Caco-2 (cell line): Measurements from ENCODE around the gene VPS41. TPM values are rescaled to one million over a fixed set of nuclear protein-coding genes. Genes with fewer than 3 reads are reported as not detected.

Experiments used
- BruUV-seq: library from RNA; stranded (reverse); fragments of 400-500 nt; replicated peaks from 2 replicates; lab custom pipeline; 2021; lab: Mats Ljungman, UMichigan
- CTCF ChIA-PET: fragments of 300-600 bp; sonication (Branson Sonifier 250); formaldehyde crosslinking; loops from one replicate; lab custom pipeline; 2022; ENCODE audit warnings: antibody characterized with exemption; lab: Charles Lee
- POLR2A ChIA-PET: fragments of 300-600 bp; sonication (Branson Sonifier 250); formaldehyde crosslinking; loops from one replicate; lab custom pipeline; 2022; ENCODE audit warnings: antibody characterized with exemption; lab: Charles Lee
- DNase-seq, 2 experiments: peaks; one replicate each; pipeline versions ENCODE4 v3.0.0 to v3.0.0-alpha.2; 2020 to 2022
- H3K27me3 ChIP-seq: replicated peaks from 2 replicates; pipeline ENCODE4 v1.6.0; 2011; ENCODE audit warnings: low read length; ENCODE audit not compliant: control insufficient read depth, insufficient read depth
- H3K36me3 ChIP-seq: 2 replicates; pipeline ENCODE4 v1.5.1; 2011; ENCODE audit warnings: low read length; ENCODE audit not compliant: control insufficient read depth, insufficient read depth
- H3K4me1 ChIP-seq: fragments of 250-450 bp; sonication (Bioruptor Pico); 2 replicates; pipeline ENCODE4 v1.5.1; 2020; ENCODE audit warnings: mild to moderate bottlenecking
- H3K4me3 ChIP-seq: 2 replicates; pipeline ENCODE4 v1.5.1; 2011; ENCODE audit warnings: low read depth, mild to moderate bottlenecking, control low read depth, low read length
- H3K9me3 ChIP-seq: fragments of 250-450 bp; sonication (Bioruptor Pico); 2 replicates; pipeline ENCODE4 v1.5.1; 2020; ENCODE audit warnings: mild to moderate bottlenecking, moderate library complexity
- H3K27ac Mint-ChIP-seq: one replicate; pipeline ENCODE4 v1.8.0; 2022; ENCODE audit warnings: mixed read lengths; ENCODE audit not compliant: unreplicated experiment
- H3K27me3 Mint-ChIP-seq: one replicate; pipeline ENCODE4 v1.8.0; 2022; ENCODE audit warnings: mixed read lengths; ENCODE audit not compliant: insufficient read depth, unreplicated experiment
- H3K36me3 Mint-ChIP-seq: one replicate; pipeline ENCODE4 v1.8.0; 2022; ENCODE audit warnings: mild to moderate bottlenecking, mixed read lengths; ENCODE audit not compliant: insufficient read depth, unreplicated experiment
- H3K4me1 Mint-ChIP-seq: one replicate; pipeline ENCODE4 v1.8.0; 2022; ENCODE audit warnings: low read depth, mixed read lengths; ENCODE audit not compliant: unreplicated experiment
- H3K4me3 Mint-ChIP-seq: one replicate; pipeline ENCODE4 v1.8.0; 2022; ENCODE audit warnings: mild to moderate bottlenecking, moderate library complexity, mixed read lengths; ENCODE audit not compliant: unreplicated experiment
- H3K9me3 Mint-ChIP-seq: one replicate; pipeline ENCODE4 v1.8.0; 2022; ENCODE audit warnings: mixed read lengths; ENCODE audit not compliant: unreplicated experiment
- intact Hi-C: fragments of 100-400 bp; cut with micrococcal nuclease; formaldehyde crosslinking; loops from one replicate; pipeline ENCODE4 v1.10.0; 2022; ENCODE audit not compliant: unreplicated experiment
- total RNA-seq: library from RNA; stranded (reverse); gene quantifications from 2 replicates; pipeline ENCODE4 v1.2.3, GENCODE V29; 2022
- TF ChIP-seq, protein P1 (sequence below), 2 experiments: fragments of 200-600 bp in 1 of 2; IDR thresholded peaks; 1 replicate in 1 of 2; 2 replicates in 1 of 2; pipeline versions ENCODE4 v1.5.1 to v1.8.0; 2011 to 2022; ENCODE audit warnings: antibody characterized with exemption in 1 of 2, control low read depth in 1 of 2, inconsistent platforms in 1 of 2, low read depth in 1 of 2, low read length in 1 of 2, mild to moderate bottlenecking in 1 of 2, moderate library complexity in 1 of 2; ENCODE audit not compliant: insufficient read depth in 1 of 2, severe bottlenecking in 1 of 2, unreplicated experiment in 1 of 2

VPS41 gene
- total RNA-seq, 1 experiment from 2014 or later = 86.9 TPM

DNA sequence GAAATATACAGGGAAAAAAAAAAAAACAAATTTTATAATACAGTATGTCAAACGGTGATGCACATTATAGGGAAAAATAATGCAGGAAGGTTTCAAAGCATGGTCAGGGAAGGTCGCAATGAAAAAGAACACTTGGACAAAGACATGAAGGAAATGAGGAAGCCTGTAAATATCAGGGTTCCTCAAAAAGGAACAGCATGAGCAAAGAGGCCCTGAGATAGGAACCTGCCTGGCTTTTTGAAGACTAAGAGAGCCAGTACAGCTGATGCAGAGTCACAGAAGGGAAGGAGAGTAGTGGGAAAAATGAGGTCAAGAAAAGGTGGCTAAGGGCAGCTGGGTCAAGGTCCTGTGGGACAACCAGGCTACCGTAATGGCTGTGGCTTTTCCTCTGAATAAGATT, 1.9 kb downstream of the VPS41 start:
- Histone ChIP-seq H3K27me3 (no peaks in the 10 kb centered on the region), H3K4me1 (peaks cover 19% of the 10 kb centered on the region; the same call in 1 of the 2 replicates), H3K36me3 (no peaks in the 10 kb centered on the region), H3K9me3 (0 out of 2 replicates have a peak, but pooled peaks cover 5% of the 10 kb centered on the region), H3K4me3 (no peak overlapping the region)
- DNase-seq = no peak
- TF ChIP-seq, protein P1, sequence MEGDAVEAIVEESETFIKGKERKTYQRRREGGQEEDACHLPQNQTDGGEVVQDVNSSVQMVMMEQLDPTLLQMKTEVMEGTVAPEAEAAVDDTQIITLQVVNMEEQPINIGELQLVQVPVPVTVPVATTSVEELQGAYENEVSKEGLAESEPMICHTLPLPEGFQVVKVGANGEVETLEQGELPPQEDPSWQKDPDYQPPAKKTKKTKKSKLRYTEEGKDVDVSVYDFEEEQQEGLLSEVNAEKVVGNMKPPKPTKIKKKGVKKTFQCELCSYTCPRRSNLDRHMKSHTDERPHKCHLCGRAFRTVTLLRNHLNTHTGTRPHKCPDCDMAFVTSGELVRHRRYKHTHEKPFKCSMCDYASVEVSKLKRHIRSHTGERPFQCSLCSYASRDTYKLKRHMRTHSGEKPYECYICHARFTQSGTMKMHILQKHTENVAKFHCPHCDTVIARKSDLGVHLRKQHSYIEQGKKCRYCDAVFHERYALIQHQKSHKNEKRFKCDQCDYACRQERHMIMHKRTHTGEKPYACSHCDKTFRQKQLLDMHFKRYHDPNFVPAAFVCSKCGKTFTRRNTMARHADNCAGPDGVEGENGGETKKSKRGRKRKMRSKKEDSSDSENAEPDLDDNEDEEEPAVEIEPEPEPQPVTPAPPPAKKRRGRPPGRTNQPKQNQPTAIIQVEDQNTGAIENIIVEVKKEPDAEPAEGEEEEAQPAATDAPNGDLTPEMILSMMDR (IDR thresholded peaks at IDR 0.05; ENCODE audit: insufficient read depth in 1 of 2, low read depth in 1 of 2, low read length in 1 of 2, severe bottlenecking in 1 of 2, unreplicated experiment in 1 of 2) = no peak
- Mint-ChIP-seq H3K4me3 (peak overlapping the region; percentile 17), H3K9me3 (no peaks in the 10 kb centered on the region), H3K4me1 (peaks cover 16% of the 10 kb centered on the region), H3K27ac (no peak overlapping the region), H3K36me3 (peaks cover 11% of the 10 kb centered on the region), H3K27me3 (no peaks in the 10 kb centered on the region)
- ChIA-PET POLR2A (no interaction called here), CTCF (no interaction called here)
- intact Hi-C loops = loop anchor here (5.0 kb wide), 1 partner anchor 435 kb away; no protein-coding TSS in a partner anchor
- BruUV-seq = no TSS peak

GRCh38 chr7:38905056-38905759, 3.8 kb downstream of the VPS41 start:
- Histone ChIP-seq H3K9me3 (0 out of 2 replicates have a peak, but pooled peaks cover 5% of the 10 kb centered on the region), H3K4me3 (no peak overlapping the region), H3K36me3 (no peaks in the 10 kb centered on the region), H3K4me1 (peaks cover 19% of the 10 kb centered on the region; the same call in 1 of the 2 replicates), H3K27me3 (no peaks in the 10 kb centered on the region)
- intact Hi-C loops = loop anchor here (5.0 kb wide), 1 partner anchor 433 kb away; no protein-coding TSS in a partner anchor
- ChIA-PET POLR2A (no interaction called here), CTCF (no interaction called here)
- Mint-ChIP-seq H3K27me3 (no peaks in the 10 kb centered on the region), H3K4me3 (no peak overlapping the region), H3K4me1 (peaks cover 16% of the 10 kb centered on the region), H3K9me3 (no peaks in the 10 kb centered on the region), H3K27ac (no peak overlapping the region), H3K36me3 (peaks cover 11% of the 10 kb centered on the region)
- TF ChIP-seq, protein P1 (IDR thresholded peaks at IDR 0.05; ENCODE audit: insufficient read depth in 1 of 2, low read depth in 1 of 2, low read length in 1 of 2, severe bottlenecking in 1 of 2, unreplicated experiment in 1 of 2) = no peak
- BruUV-seq = no TSS peak
- DNase-seq = no peak

- no peak for DNase-seq
- H3K27me3 Mint-ChIP-seq = no peaks in the 10 kb centered on the region
- 0 out of 2 replicates have a peak, but pooled peaks cover 5% of the 10 kb centered on the region for H3K9me3 ChIP-seq
- ChIA-PET CTCF (no interaction called here), POLR2A (no interaction called here)
- intact Hi-C loops = no loop called here
- peaks cover 10% of the 10 kb centered on the region for H3K4me1 Mint-ChIP-seq
- H3K27ac Mint-ChIP-seq = no peak overlapping the region
- peaks cover under 1% of the 10 kb centered on the region for H3K36me3 Mint-ChIP-seq
- no TSS peak for BruUV-seq
- no peaks in the 10 kb centered on the region for H3K36me3 ChIP-seq
- H3K9me3 Mint-ChIP-seq = no peaks in the 10 kb centered on the region
- peaks cover 16% of the 10 kb centered on the region; the same call in 1 of the 2 replicates for H3K4me1 ChIP-seq
- no peaks in the 10 kb centered on the region for H3K27me3 ChIP-seq
- no peak overlapping the region for H3K4me3 Mint-ChIP-seq
- no peak overlapping the region for H3K4me3 ChIP-seq
- TF ChIP-seq, protein P1 (IDR thresholded peaks at IDR 0.05; ENCODE audit: insufficient read depth in 1 of 2, low read depth in 1 of 2, low read length in 1 of 2, severe bottlenecking in 1 of 2, unreplicated experiment in 1 of 2) = no peak
These were observed 5.9 kb downstream of the VPS41 start for GRCh38 chr7:38903057-38903456.
